RWPE2 (cell line): Measurements from ENCODE around the gene CLMN.

Experiments
- ATAC-seq: fragments of 200-7000 bp; cut with Tn5 transposase; 3 replicates; pipeline ENCODE4 v1.9.1; 2021; ENCODE audit warnings: low read depth
- DNase-seq: peaks from one replicate; pipeline ENCODE4 v3.0.0-alpha.2; 2020; ENCODE audit warnings: low spot score
- H3K27ac ChIP-seq: fragments of 450-650 bp; 2 replicates; pipeline ENCODE4 v1.5.1; 2017; ENCODE audit warnings: mild to moderate bottlenecking; ENCODE audit not compliant: poor library complexity, severe bottlenecking
- H3K27me3 ChIP-seq: fragments of 250-450 bp; sonication (Bioruptor Pico); 2 replicates; pipeline ENCODE4 v1.5.1; 2021; ENCODE audit warnings: mild to moderate bottlenecking, moderate library complexity; ENCODE audit not compliant: insufficient read depth, poor library complexity, severe bottlenecking
- H3K36me3 ChIP-seq: fragments of 250-450 bp; sonication (Bioruptor Pico); 2 replicates; pipeline ENCODE4 v1.5.1; 2020; ENCODE audit warnings: low read depth, mild to moderate bottlenecking, moderate library complexity
- H3K4me1 ChIP-seq: fragments of 250-450 bp; sonication (Bioruptor Pico); 2 replicates; pipeline ENCODE4 v1.5.1; 2021; ENCODE audit warnings: mild to moderate bottlenecking, moderate library complexity; ENCODE audit not compliant: insufficient read depth, poor library complexity, severe bottlenecking
- H3K4me3 ChIP-seq: fragments of 250-450 bp; sonication (Bioruptor Pico); 2 replicates; pipeline ENCODE4 v1.5.1; 2021; ENCODE audit warnings: mild to moderate bottlenecking, moderate library complexity; ENCODE audit not compliant: severe bottlenecking
- H3K9me3 ChIP-seq: fragments of 250-450 bp; sonication (Bioruptor Pico); 2 replicates; pipeline ENCODE4 v1.5.1; 2021; ENCODE audit warnings: mild to moderate bottlenecking, moderate library complexity; ENCODE audit not compliant: severe bottlenecking
- CTCF ChIP-seq: fragments of 450-650 bp; IDR thresholded peaks from one replicate; pipeline ENCODE4 v1.5.1; 2017; ENCODE audit warnings: mild to moderate bottlenecking, moderate library complexity; ENCODE audit not compliant: poor library complexity, severe bottlenecking

The CLMN gene

GRCh38 chr14:95319312-95320077 is at the start of gene CLMN:
Gene CLMN, minus strand, starts transcription at chr14:95319908. Its CDS starts 116 bp downstream, at chr14:95319792.
- no peak within 1 kb of the TSS for H3K27ac ChIP-seq

GRCh38 chr14:95365401-95365800 is 45.7 kb upstream of the CLMN start:
- Histone ChIP-seq H3K9me3 (no peaks in the 10 kb centered on the region), H3K27me3 (no peaks in the 10 kb centered on the region), H3K4me1 (peaks cover 15% of the 10 kb centered on the region), H3K36me3 (no peaks in the 10 kb centered on the region), H3K27ac (no peak overlapping the region), H3K4me3 (no peak overlapping the region)
- DNase-seq (no peak), ATAC-seq (no peak)
- TF ChIP-seq CTCF, result no peak

More at GRCh38 chr14:95319312-95320077, at the start of gene CLMN:
- Histone ChIP-seq H3K36me3 (no peaks in the 10 kb centered on the region), H3K27me3 (no peaks in the 10 kb centered on the region), H3K4me3 (peak within 1 kb of the TSS; percentile 91), H3K9me3 (no peaks in the 10 kb centered on the region), H3K4me1 (peaks cover 38% of the 10 kb centered on the region)
- peak; percentile 7 for TF ChIP-seq CTCF
- DNase-seq (no peak), ATAC-seq (0 out of 3 replicates have a peak, but pooled peaks have one; percentile 4)

GRCh38 chr14:95364481-95365209 is 44.9 kb upstream of the CLMN start:
- H3K36me3 ChIP-seq, result no peaks in the 10 kb centered on the region
- no peaks in the 10 kb centered on the region for H3K9me3 ChIP-seq
- peaks cover 15% of the 10 kb centered on the region for H3K4me1 ChIP-seq
- no peak for TF ChIP-seq CTCF
- no peak overlapping the region for H3K4me3 ChIP-seq
- no peak overlapping the region for H3K27ac ChIP-seq
- H3K27me3 ChIP-seq, result no peaks in the 10 kb centered on the region
- no peak for ATAC-seq
- DNase-seq, result no peak

- DNase-seq, result no peak
- no peak for ATAC-seq
- no peak for TF ChIP-seq CTCF
- Histone ChIP-seq H3K4me1 (peaks cover 15% of the 10 kb centered on the region), H3K4me3 (no peak overlapping the region), H3K9me3 (no peaks in the 10 kb centered on the region), H3K36me3 (no peaks in the 10 kb centered on the region), H3K27me3 (no peaks in the 10 kb centered on the region), H3K27ac (no peak overlapping the region)
Measured at GRCh38 chr14:95363468-95363954, 43.8 kb upstream of the CLMN start.

- no peaks in the 10 kb centered on the region for H3K27me3 ChIP-seq
- H3K27ac ChIP-seq, result no peak overlapping the region
- no peak for ATAC-seq
- H3K36me3 ChIP-seq, result no peaks in the 10 kb centered on the region
- H3K4me1 ChIP-seq, result peaks cover 11% of the 10 kb centered on the region
- no peak overlapping the region for H3K4me3 ChIP-seq
- no peak for DNase-seq
- TF ChIP-seq CTCF, result no peak
- H3K9me3 ChIP-seq, result no peaks in the 10 kb centered on the region
Measured at GRCh38 chr14:95362138-95362494, 42.4 kb upstream of the CLMN start.
